ENCODE results near the gene COPS2. TPM values are rescaled to one million over a fixed set of nuclear protein-coding genes. Genes with fewer than 3 reads are reported as not detected.
A peak's percentile ranks its signal among the peaks of the same experiment; 100 is the strongest.

COPS2 gene
- total RNA-seq, 1 donor from 2014 or later: 84.0 TPM

GRCh38 chr15:49155834-49156627 lies 632 bp upstream of the COPS2 start:
- Mint-ChIP-seq H3K27ac (peak overlapping the region; percentile 99), H3K4me1 (ENCODE audit: low read depth) (peaks cover 18% of the 10 kb centered on the region), H3K36me3 (ENCODE audit: insufficient read depth) (no peaks in the 10 kb centered on the region), H3K4me3 (ENCODE audit: low read depth) (peak overlapping the region; percentile 100), H3K9me3 (ENCODE audit: low read depth) (no peaks in the 10 kb centered on the region), H3K27me3 (no peaks in the 10 kb centered on the region)
- TF ChIP-seq CTCF (IDR thresholded peaks at IDR 0.05; ENCODE audit: unreplicated experiment): no peak
- DNase-seq (ENCODE audit: low spot score, unreplicated experiment): no peak

GRCh38 chr15:49154799-49155109 lies 645 bp downstream of the COPS2 start:
- Mint-ChIP-seq H3K4me1 (ENCODE audit: low read depth) (peaks cover 18% of the 10 kb centered on the region), H3K9me3 (ENCODE audit: low read depth) (no peaks in the 10 kb centered on the region), H3K27me3 (no peaks in the 10 kb centered on the region), H3K27ac (peak overlapping the region; percentile 99), H3K36me3 (ENCODE audit: insufficient read depth) (peaks cover 1% of the 10 kb centered on the region), H3K4me3 (ENCODE audit: low read depth) (peak overlapping the region; percentile 100)
- DNase-seq (ENCODE audit: low spot score, unreplicated experiment): no peak
- no peak for TF ChIP-seq CTCF (IDR thresholded peaks at IDR 0.05; ENCODE audit: unreplicated experiment)

- no peaks in the 10 kb centered on the region for H3K9me3 Mint-ChIP-seq (ENCODE audit: low read depth)
- H3K4me1 Mint-ChIP-seq (ENCODE audit: low read depth): peaks cover 18% of the 10 kb centered on the region
- peak overlapping the region; percentile 99 for H3K27ac Mint-ChIP-seq
- no peak for DNase-seq (ENCODE audit: low spot score, unreplicated experiment)
- H3K36me3 Mint-ChIP-seq (ENCODE audit: insufficient read depth): peaks cover 1% of the 10 kb centered on the region
- H3K27me3 Mint-ChIP-seq: no peaks in the 10 kb centered on the region
- no peak for TF ChIP-seq CTCF (IDR thresholded peaks at IDR 0.05; ENCODE audit: unreplicated experiment)
- peak overlapping the region; percentile 100 for H3K4me3 Mint-ChIP-seq (ENCODE audit: low read depth)
Measured at GRCh38 chr15:49154359-49154758, 1.0 kb downstream of the COPS2 start.

GRCh38 chr15:49152552-49153312 lies 2.7 kb downstream of the COPS2 start:
- peaks cover 1% of the 10 kb centered on the region for H3K36me3 Mint-ChIP-seq (ENCODE audit: insufficient read depth)
- DNase-seq (ENCODE audit: low spot score, unreplicated experiment): no peak
- peaks cover 18% of the 10 kb centered on the region for H3K4me1 Mint-ChIP-seq (ENCODE audit: low read depth)
- TF ChIP-seq CTCF (IDR thresholded peaks at IDR 0.05; ENCODE audit: unreplicated experiment): no peak
- H3K27me3 Mint-ChIP-seq: no peaks in the 10 kb centered on the region
- H3K4me3 Mint-ChIP-seq (ENCODE audit: low read depth): no peak overlapping the region
- H3K27ac Mint-ChIP-seq: no peak overlapping the region
- no peaks in the 10 kb centered on the region for H3K9me3 Mint-ChIP-seq (ENCODE audit: low read depth)

GRCh38 chr15:49151831-49152230 lies 3.6 kb downstream of the COPS2 start:
- Mint-ChIP-seq H3K36me3 (ENCODE audit: insufficient read depth) (peaks cover 1% of the 10 kb centered on the region), H3K4me1 (ENCODE audit: low read depth) (peaks cover 18% of the 10 kb centered on the region), H3K27ac (no peak overlapping the region), H3K27me3 (no peaks in the 10 kb centered on the region), H3K9me3 (ENCODE audit: low read depth) (no peaks in the 10 kb centered on the region), H3K4me3 (ENCODE audit: low read depth) (no peak overlapping the region)
- no peak for TF ChIP-seq CTCF (IDR thresholded peaks at IDR 0.05; ENCODE audit: unreplicated experiment)
- no peak for DNase-seq (ENCODE audit: low spot score, unreplicated experiment)

Measured in progenitor cell of endocrine pancreas (in vitro differentiated cells).